Memory B cell (primary cell): ENCODE measurements around the gene LAMB1.
"Not testable (repeated sequence)": the region's sequence is repeated elsewhere in the genome, so short reads cannot be mapped to it uniquely, and the experiment has no call there.

Experiments
- ATAC-seq: fragments of 150-1000 bp; cut with Tn5 transposase; 2 replicates; pipeline ENCODE4 v1.10.0; 2021; ENCODE audit warnings: low read depth, mild to moderate bottlenecking, moderate library complexity
- DNase-seq, 2 donors: peaks; one replicate each; pipeline ENCODE4 v3.0.0; 2022; ENCODE audit warnings: low spot score in 2 of 2
- H3K27ac Mint-ChIP-seq: one replicate; pipeline ENCODE4 v1.8.0; 2022; ENCODE audit warnings: mild to moderate bottlenecking, moderate library complexity, mixed read lengths
- H3K27me3 Mint-ChIP-seq: one replicate; pipeline ENCODE4 v1.8.0; 2022; ENCODE audit warnings: mixed read lengths
- H3K36me3 Mint-ChIP-seq: one replicate; pipeline ENCODE4 v1.8.0; 2022; ENCODE audit warnings: mild to moderate bottlenecking, mixed read lengths
- H3K4me1 Mint-ChIP-seq: one replicate; pipeline ENCODE4 v1.8.0; 2022; ENCODE audit warnings: mixed read lengths
- H3K4me3 Mint-ChIP-seq: one replicate; pipeline ENCODE4 v1.8.0; 2022; ENCODE audit warnings: mild to moderate bottlenecking, moderate library complexity, mixed read lengths
- H3K9me3 Mint-ChIP-seq: one replicate; pipeline ENCODE4 v1.8.0; 2022; ENCODE audit warnings: mixed read lengths

LAMB1 gene

DNA sequence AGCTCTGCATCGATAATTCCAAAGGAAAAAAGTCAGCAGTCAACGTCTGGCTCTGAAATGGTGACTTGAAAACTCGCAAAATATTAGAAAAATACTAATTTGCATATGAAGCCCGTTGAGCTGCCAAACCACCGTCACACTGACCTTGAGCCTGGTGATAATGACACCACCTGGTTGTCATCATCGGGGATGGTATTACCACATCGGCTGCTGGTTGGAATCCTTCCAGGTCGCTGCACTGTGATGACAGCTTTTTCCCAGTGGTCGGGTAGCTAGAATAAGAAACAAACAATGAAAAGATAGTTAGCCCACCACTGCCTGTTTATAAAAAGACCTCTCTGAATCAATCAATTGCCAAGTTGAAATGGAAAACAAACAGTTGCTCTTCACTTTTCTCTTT lies 41.6 kb downstream of the LAMB1 start:
- no peaks in the 10 kb centered on the region for H3K4me1 Mint-ChIP-seq
- H3K27ac Mint-ChIP-seq: no peak overlapping the region
- no peak overlapping the region for H3K4me3 Mint-ChIP-seq
- no peak for ATAC-seq
- no peak for DNase-seq
- H3K27me3 Mint-ChIP-seq: peaks cover 18% of the 10 kb centered on the region
- H3K9me3 Mint-ChIP-seq: no peaks in the 10 kb centered on the region
- H3K36me3 Mint-ChIP-seq: no peaks in the 10 kb centered on the region

DNA sequence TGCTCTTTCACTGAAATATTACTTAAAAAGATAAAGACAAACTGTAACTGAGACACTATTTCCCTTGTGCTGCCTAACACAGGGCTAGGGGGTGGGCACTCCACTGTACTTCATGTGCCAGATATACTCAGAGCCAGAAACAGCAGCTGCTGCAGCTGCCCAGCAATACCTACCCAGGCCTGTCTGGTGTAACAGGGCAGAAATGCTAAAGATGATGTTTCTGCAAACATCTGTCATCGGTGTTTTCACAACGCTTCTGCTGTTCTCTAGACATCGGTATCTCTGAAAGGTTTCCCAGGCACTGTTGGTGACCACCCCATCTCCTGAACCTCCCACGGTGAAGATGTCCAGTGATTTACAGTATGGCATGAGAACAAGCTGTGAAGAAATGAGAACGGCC lies 42.7 kb downstream of the LAMB1 start:
- Mint-ChIP-seq H3K9me3 (no peaks in the 10 kb centered on the region), H3K4me1 (no peaks in the 10 kb centered on the region), H3K27me3 (peaks cover 18% of the 10 kb centered on the region), H3K36me3 (no peaks in the 10 kb centered on the region), H3K27ac (no peak overlapping the region), H3K4me3 (no peak overlapping the region)
- ATAC-seq: no peak
- no peak for DNase-seq

DNA sequence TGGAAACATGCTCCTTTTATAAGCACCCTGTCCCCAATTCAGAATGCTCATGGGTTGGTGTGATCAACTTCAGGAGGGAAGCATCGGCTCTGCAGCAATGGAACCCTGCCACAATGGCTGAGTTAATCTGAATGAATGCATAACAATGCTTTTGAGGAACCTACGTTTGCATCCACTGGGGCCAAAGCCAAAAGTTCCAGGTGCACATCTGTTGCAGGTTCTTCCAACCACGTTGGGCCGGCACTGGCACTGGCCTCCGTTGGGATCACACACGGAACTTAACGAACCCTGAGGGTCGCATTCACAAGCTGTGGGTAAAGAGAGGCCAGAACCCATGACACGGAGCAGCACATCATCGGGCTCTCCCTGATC lies 43.4 kb downstream of the LAMB1 start:
- H3K36me3 Mint-ChIP-seq: no peaks in the 10 kb centered on the region
- peaks cover 16% of the 10 kb centered on the region for H3K27me3 Mint-ChIP-seq
- DNase-seq (no peak), ATAC-seq (no peak)
- no peaks in the 10 kb centered on the region for H3K9me3 Mint-ChIP-seq
- no peaks in the 10 kb centered on the region for H3K4me1 Mint-ChIP-seq
- no peak overlapping the region for H3K27ac Mint-ChIP-seq
- H3K4me3 Mint-ChIP-seq: no peak overlapping the region

DNA sequence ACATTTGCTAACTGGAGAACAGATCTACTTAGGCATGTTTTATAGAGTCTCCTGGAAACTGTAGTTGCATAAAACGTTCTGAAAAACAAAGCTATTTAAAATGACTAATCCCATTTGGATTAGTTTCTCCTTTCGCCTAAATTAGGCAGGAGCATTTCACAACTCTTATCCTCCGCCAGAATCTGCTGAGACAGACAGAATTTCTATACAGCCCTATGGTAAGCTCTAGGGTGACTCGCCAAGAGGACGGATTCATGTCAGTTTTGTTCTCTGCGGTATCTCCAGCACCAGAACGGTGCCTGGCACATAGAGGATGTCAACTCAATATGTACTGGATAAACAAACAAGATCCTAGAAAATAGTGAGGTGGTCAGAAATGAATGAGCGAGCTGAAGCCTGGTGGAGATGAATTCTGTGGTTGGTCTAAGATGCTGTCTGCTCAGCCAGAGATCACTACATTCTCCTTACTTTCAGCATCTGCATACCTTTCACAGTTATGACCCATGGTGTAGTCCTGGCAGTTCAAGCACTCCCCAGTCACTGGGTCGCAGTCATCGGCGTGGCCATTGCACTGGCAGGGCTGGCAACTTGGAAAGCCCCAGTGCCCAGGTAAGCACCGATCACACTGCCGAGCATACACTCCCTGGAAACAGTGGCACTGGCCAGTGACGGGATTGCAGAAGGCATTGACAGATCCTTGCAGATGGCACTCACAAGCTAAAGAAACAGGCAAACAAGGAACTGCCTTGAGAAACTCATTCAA lies 44.0 kb downstream of the LAMB1 start:
- no peak for ATAC-seq
- Mint-ChIP-seq H3K27ac (no peak overlapping the region), H3K9me3 (no peaks in the 10 kb centered on the region), H3K4me3 (no peak overlapping the region), H3K27me3 (peaks cover 16% of the 10 kb centered on the region), H3K36me3 (no peaks in the 10 kb centered on the region), H3K4me1 (no peaks in the 10 kb centered on the region)
- no peak for DNase-seq

DNA sequence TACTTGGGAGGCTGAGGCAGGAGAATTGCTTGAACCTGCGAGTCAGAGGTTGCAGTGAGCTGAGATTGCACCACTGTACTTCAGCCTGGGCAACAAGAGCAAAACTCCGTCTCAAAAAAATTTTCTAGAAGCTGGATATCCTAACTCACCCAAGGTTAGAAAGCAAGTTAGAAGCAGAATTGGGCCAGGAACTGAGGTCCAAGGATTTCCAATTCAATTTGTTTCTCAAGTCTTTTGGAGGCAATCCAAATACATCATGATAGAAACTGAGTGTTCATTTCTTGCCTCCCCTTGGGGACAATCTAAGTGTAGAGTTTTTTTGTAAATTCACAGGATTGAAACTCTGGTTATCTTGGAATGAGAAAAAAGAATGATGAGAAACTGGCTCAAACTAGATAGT lies 45.5 kb downstream of the LAMB1 start:
- H3K36me3 Mint-ChIP-seq: no peaks in the 10 kb centered on the region
- H3K9me3 Mint-ChIP-seq: no peaks in the 10 kb centered on the region
- no peak for ATAC-seq
- no peak overlapping the region for H3K4me3 Mint-ChIP-seq
- no peak for DNase-seq
- H3K27ac Mint-ChIP-seq: no peak overlapping the region
- peaks cover 18% of the 10 kb centered on the region for H3K27me3 Mint-ChIP-seq
- H3K4me1 Mint-ChIP-seq: no peaks in the 10 kb centered on the region

DNA sequence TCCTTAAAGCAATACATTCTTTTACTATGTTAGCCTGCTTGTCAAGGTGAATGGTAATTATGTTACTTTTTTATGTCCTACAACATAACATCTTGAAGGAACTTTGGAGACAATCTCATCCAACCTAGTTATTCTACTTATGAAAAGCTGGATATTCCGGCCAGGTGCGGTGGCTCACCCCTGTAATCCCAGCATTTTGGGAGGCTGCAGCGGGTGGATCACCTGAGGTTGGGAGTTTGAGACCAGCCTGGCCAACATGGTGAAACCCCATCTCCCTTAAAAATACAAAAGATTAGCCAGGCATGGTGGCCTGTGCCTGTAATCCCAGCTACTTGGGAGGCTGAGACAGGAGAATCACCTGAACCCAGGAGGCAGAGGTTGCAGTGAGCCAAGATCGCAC lies 46.0 kb downstream of the LAMB1 start:
- H3K4me1 Mint-ChIP-seq, ATAC-seq, H3K36me3 Mint-ChIP-seq, H3K27ac Mint-ChIP-seq, H3K9me3 Mint-ChIP-seq, H3K4me3 Mint-ChIP-seq, DNase-seq: not testable (repeated sequence)
- peaks cover 16% of the 10 kb centered on the region for H3K27me3 Mint-ChIP-seq

DNA sequence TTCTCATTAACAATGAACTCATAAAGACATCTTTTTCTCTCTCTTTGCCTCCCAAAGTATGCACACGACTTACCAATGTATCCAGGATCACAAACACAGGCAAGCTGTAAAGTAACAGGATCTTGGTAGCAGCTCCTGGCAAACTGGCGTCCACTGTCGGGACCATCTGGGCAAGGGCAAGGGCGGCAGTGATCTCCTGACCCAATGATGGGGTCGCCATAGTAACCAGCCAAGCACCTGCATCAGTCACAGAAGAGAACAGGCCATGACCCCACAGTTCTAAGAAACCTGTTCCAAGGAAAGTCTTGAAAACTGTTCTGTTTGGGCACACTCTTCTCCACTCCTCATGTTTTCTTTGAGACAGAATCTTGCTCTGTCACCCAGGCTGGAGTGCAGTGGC lies 47.6 kb downstream of the LAMB1 start:
- peaks cover 13% of the 10 kb centered on the region for H3K27me3 Mint-ChIP-seq
- no peak for DNase-seq
- no peaks in the 10 kb centered on the region for H3K4me1 Mint-ChIP-seq
- H3K36me3 Mint-ChIP-seq: no peaks in the 10 kb centered on the region
- no peaks in the 10 kb centered on the region for H3K9me3 Mint-ChIP-seq
- no peak overlapping the region for H3K27ac Mint-ChIP-seq
- no peak overlapping the region for H3K4me3 Mint-ChIP-seq
- no peak for ATAC-seq

DNA sequence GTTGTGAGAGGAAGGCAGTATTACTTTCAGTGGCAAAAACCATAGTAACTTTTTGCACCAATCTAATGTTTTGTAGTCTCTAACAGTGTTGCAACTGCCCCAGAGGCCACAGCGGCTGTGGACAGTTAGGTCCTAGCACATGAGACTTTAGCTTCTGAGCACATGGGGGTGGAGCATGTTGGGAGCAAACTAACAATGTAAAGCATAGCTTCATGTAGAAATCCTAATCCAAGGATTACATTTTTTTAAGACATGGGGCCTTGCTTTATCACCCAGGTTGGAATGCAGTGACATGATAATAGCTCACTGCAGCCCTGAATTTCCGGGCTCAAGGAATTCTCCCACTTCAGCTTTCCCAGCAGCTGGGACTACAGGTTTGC lies 49.0 kb downstream of the LAMB1 start:
- ATAC-seq: no peak
- Mint-ChIP-seq H3K4me3 (no peak overlapping the region), H3K27ac (no peak overlapping the region), H3K9me3 (no peaks in the 10 kb centered on the region), H3K36me3 (no peaks in the 10 kb centered on the region), H3K27me3 (peaks cover 13% of the 10 kb centered on the region), H3K4me1 (no peaks in the 10 kb centered on the region)
- no peak for DNase-seq

DNA sequence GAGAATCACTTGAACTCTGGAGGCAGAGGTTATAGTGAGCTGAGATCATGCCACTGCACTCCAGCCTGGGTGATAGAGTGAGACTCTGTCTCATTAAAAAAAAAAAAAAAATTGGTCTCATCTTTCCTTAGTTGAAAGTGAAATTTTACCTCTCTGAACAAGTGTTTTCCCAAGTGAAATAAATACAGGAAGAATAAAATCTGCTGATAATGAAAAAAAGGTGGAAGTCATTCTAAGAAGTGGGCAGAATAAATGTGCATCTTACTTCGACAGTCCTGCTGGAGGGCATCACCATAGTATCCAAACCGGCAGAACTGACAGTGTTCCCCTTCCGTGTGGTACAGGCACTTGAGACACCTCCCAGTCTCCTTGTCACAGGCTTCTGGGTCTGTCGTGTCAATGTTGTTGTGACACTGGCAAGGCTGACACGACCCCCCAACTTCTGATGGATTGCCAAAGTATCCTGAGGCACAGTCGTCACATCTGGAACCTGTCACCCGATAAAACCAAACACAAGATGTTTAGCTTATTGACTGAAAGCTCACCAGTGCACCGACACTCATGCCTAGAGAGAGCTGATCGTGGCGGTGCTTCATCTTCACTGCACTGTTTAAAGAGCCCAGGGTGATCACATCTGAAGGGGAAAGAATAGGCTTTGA lies 49.6 kb downstream of the LAMB1 start:
- no peaks in the 10 kb centered on the region for H3K9me3 Mint-ChIP-seq
- DNase-seq: no peak
- H3K36me3 Mint-ChIP-seq: no peaks in the 10 kb centered on the region
- H3K4me1 Mint-ChIP-seq: no peaks in the 10 kb centered on the region
- H3K27ac Mint-ChIP-seq: no peak overlapping the region
- ATAC-seq: no peak
- peaks cover 11% of the 10 kb centered on the region for H3K27me3 Mint-ChIP-seq
- H3K4me3 Mint-ChIP-seq: no peak overlapping the region

DNA sequence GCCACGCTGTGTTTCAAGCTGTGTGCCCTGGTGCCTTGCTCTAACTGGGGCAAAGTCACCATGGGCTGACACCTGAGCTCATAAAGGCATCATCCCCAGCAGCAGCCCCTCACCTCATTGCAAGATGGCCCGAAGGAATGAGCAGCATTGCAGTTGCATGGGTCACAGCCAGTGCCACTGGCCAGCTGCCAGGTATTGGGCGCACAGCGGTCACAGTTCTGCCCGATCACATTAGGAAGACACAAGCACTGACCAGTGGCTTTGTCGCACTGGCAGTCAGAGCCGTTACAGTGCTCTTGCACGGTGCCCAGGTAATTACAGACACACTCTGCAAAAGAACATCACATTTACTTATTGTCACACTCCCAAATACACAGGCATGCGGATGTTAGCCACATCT lies 51.1 kb downstream of the LAMB1 start:
- H3K9me3 Mint-ChIP-seq: no peaks in the 10 kb centered on the region
- H3K36me3 Mint-ChIP-seq: no peaks in the 10 kb centered on the region
- ATAC-seq: no peak
- H3K27ac Mint-ChIP-seq: no peak overlapping the region
- no peak overlapping the region for H3K4me3 Mint-ChIP-seq
- no peaks in the 10 kb centered on the region for H3K4me1 Mint-ChIP-seq
- peaks cover 8% of the 10 kb centered on the region for H3K27me3 Mint-ChIP-seq
- no peak for DNase-seq

DNA sequence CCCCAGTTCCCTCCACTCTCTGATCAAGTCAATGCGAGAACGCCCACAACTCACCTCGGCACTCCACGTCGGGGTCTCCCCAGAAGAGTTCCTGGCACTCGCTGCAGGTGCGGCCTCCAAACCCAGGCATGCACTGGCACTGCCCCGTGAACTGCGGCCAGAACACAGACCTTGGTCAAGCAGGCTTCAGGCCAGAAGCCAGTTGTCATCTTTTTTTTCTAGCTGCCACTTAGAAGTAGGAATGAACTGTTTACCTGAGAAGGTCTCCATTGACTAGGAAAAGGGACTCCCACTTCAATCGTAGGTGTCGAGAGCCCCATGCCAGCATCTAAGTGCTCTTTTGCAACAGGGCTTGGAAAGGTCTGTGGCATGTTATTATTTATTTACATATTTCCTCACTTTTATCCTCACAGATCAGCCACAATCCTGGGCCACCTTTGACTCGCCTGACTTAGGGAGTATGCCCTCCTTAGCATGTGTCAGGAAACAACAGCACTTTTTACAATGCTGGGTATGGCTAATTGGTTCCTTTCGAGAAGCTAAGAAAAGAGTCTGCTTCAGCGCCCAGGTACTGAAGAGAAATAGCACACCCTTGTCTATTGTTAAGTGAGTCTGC lies 51.7 kb downstream of the LAMB1 start:
- Mint-ChIP-seq H3K4me1 (no peaks in the 10 kb centered on the region), H3K27ac (no peak overlapping the region), H3K27me3 (peaks cover 5% of the 10 kb centered on the region), H3K4me3 (no peak overlapping the region), H3K9me3 (no peaks in the 10 kb centered on the region), H3K36me3 (no peaks in the 10 kb centered on the region)
- no peak for DNase-seq
- no peak for ATAC-seq

DNA sequence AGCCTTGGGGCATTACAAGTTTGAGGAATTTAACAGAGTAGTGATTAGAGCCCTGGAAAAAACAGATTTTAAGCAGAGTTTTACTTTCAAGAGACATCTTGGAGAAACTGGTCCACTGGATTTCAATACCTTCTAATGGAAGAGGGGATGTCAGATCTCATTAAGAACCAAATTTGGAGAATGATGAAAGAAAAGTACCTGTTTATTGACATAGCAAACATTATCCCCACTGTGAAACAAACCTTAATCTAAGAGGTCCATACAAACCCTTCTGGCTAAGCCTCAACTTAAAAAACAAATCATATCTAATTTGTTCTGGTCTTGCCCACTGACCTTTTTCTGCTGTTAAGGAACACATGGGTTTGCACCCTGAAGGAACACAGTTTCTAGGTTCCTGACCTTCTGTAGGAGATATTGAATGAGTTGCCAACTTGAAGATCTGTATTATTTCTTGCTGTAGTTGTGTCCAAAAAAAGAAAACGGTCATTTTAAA lies 53.5 kb downstream of the LAMB1 start:
- Mint-ChIP-seq H3K4me3 (no peak overlapping the region), H3K4me1 (no peaks in the 10 kb centered on the region), H3K9me3 (no peaks in the 10 kb centered on the region), H3K27ac (no peak overlapping the region), H3K27me3 (peaks cover 5% of the 10 kb centered on the region), H3K36me3 (no peaks in the 10 kb centered on the region)
- DNase-seq (no peak), ATAC-seq (no peak)

DNA sequence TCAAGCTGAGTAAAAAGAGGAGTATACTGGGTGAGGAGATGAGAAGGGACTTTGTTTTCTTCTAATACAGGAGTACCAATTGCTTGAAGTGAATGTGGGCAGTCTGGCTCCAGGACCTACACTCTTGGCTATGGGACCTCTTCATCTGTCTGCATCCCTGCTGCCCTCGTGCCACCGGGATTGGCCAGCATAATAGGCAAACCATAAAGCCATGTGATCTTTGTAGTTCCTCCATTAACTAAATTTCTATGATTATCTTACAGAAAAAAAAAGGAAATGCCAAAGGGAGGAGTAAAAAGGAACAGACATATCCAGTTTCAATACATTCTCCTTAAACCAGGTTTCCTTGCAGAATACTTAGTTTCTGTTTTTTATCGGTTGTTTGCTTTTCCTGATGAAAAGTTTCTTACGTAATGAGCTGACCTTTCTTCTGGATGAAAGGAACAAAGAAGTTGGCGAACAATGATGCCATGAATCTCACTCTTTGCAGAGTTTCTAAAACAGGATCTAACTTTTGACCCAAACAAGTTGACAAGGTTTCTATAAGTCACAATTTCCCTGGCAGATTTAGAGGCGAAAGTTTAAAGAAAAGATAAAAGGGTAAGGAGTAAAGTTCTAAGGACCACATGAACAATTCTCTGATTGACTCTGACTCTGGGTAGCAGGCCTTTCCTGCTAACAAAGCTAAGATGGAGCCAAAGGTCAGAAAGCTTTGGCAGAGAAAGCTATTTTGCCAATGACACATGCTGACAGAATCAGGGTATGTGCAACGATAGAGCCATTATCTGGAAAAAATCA lies 54.1 kb downstream of the LAMB1 start:
- Mint-ChIP-seq H3K9me3 (no peaks in the 10 kb centered on the region), H3K4me3 (no peak overlapping the region), H3K27ac (no peak overlapping the region)

DNA sequence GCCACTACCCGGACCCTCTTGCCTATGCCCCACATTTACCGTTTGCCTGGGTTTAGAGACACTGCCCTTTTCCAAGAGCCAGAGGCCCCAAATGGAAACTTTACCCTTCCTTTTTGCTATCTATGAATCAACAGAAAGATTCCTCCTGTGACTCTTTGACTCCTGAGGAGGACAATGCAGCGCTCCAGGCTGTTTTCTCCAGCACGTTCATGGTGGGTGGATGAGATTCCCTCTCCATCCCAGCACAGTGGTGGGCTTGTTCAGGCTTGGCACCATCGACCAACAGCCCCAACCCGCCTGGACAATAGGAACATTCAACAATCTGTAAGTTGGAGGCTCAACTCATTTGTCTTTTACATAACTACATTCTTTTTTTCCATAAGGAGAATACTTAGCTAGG lies 56.1 kb downstream of the LAMB1 start:
- H3K4me1 Mint-ChIP-seq: no peaks in the 10 kb centered on the region
- no peaks in the 10 kb centered on the region for H3K36me3 Mint-ChIP-seq
- H3K9me3 Mint-ChIP-seq: no peaks in the 10 kb centered on the region
- DNase-seq (no peak), ATAC-seq (no peak)
- H3K4me3 Mint-ChIP-seq: no peak overlapping the region
- peaks cover 2% of the 10 kb centered on the region for H3K27me3 Mint-ChIP-seq
- H3K27ac Mint-ChIP-seq: no peak overlapping the region

More for the DNA sequence above, 54.1 kb downstream of the LAMB1 start:
- DNase-seq: no peak
- Mint-ChIP-seq H3K4me1 (no peaks in the 10 kb centered on the region), H3K36me3 (no peaks in the 10 kb centered on the region), H3K27me3 (peaks cover 4% of the 10 kb centered on the region)
- no peak for ATAC-seq
